Endothelial cell (in vitro differentiated cells): ENCODE results near the gene SCN2B. TPM values are rescaled to one million over a fixed set of nuclear protein-coding genes. Genes with fewer than 3 reads are reported as not detected.
A peak's percentile ranks its signal among the peaks of the same experiment; 100 is the strongest.

Experiments
- DNase-seq: peaks from one replicate; pipeline ENCODE4 v3.0.0; 2021; ENCODE audit warnings: low spot score
- H3K27ac Mint-ChIP-seq: one replicate; pipeline ENCODE4 v1.8.0; 2021; ENCODE audit warnings: mixed read lengths, inconsistent platforms; ENCODE audit not compliant: unreplicated experiment
- H3K27me3 Mint-ChIP-seq: one replicate; pipeline ENCODE4 v1.8.0; 2021; ENCODE audit warnings: mild to moderate bottlenecking, moderate library complexity, mixed read lengths, inconsistent platforms; ENCODE audit not compliant: unreplicated experiment
- H3K36me3 Mint-ChIP-seq: one replicate; pipeline ENCODE4 v1.8.0; 2021; ENCODE audit warnings: mild to moderate bottlenecking, low read depth, mixed read lengths, inconsistent platforms; ENCODE audit not compliant: unreplicated experiment
- H3K4me1 Mint-ChIP-seq: one replicate; pipeline ENCODE4 v1.8.0; 2021; ENCODE audit warnings: mild to moderate bottlenecking, mixed read lengths, inconsistent platforms; ENCODE audit not compliant: unreplicated experiment
- H3K4me3 Mint-ChIP-seq: one replicate; pipeline ENCODE4 v1.8.0; 2021; ENCODE audit warnings: mild to moderate bottlenecking, mixed read lengths, inconsistent platforms; ENCODE audit not compliant: unreplicated experiment
- H3K9me3 Mint-ChIP-seq: one replicate; pipeline ENCODE4 v1.8.0; 2021; ENCODE audit warnings: mixed read lengths, inconsistent platforms; ENCODE audit not compliant: unreplicated experiment
- CTCF ChIP-seq: fragments of 200-600 bp; sonication (generic); IDR thresholded peaks from one replicate; pipeline ENCODE4 v1.5.0; 2021; ENCODE audit warnings: antibody characterized with exemption; ENCODE audit not compliant: unreplicated experiment
- total RNA-seq: library from RNA; stranded (reverse); fragmentation: NEBNext Ultra II Directional; extraction: Animal tissue kit (Norgen Biotek cat#: 25700); gene quantifications from one replicate; pipeline ENCODE4 v1.2.1, GENCODE V29; 2021; ENCODE audit not compliant: unreplicated experiment

Gene SCN2B
- total RNA-seq, 1 donor from 2014 or later, result not detected

- Mint-ChIP-seq H3K4me3 (no peak overlapping the region), H3K27me3 (peaks cover 12% of the 10 kb centered on the region), H3K27ac (no peak overlapping the region), H3K4me1 (peaks cover 24% of the 10 kb centered on the region), H3K36me3 (no peaks in the 10 kb centered on the region), H3K9me3 (no peaks in the 10 kb centered on the region)
- DNase-seq, result no peak
- no peak for TF ChIP-seq CTCF
Measured at GRCh38 chr11:118155776-118156530, 20.5 kb downstream of the SCN2B start.

GRCh38 chr11:118154641-118155040 is 21.8 kb downstream of the SCN2B start:
- no peaks in the 10 kb centered on the region for H3K36me3 Mint-ChIP-seq
- no peak overlapping the region for H3K4me3 Mint-ChIP-seq
- DNase-seq, result no peak
- no peak overlapping the region for H3K27ac Mint-ChIP-seq
- no peak for TF ChIP-seq CTCF
- no peaks in the 10 kb centered on the region for H3K9me3 Mint-ChIP-seq
- H3K4me1 Mint-ChIP-seq, result peaks cover 24% of the 10 kb centered on the region
- peaks cover 12% of the 10 kb centered on the region for H3K27me3 Mint-ChIP-seq

- Mint-ChIP-seq H3K27ac (no peak overlapping the region), H3K27me3 (peaks cover 12% of the 10 kb centered on the region), H3K4me1 (peaks cover 24% of the 10 kb centered on the region), H3K36me3 (no peaks in the 10 kb centered on the region), H3K4me3 (peak overlapping the region; percentile 50), H3K9me3 (no peaks in the 10 kb centered on the region)
- no peak for TF ChIP-seq CTCF
- DNase-seq, result no peak
Measured at GRCh38 chr11:118153976-118154375, 22.5 kb downstream of the SCN2B start.

- no peak for TF ChIP-seq CTCF
- Mint-ChIP-seq H3K36me3 (no peaks in the 10 kb centered on the region), H3K9me3 (no peaks in the 10 kb centered on the region), H3K4me3 (peak overlapping the region; percentile 69), H3K27ac (no peak overlapping the region), H3K4me1 (peaks cover 20% of the 10 kb centered on the region), H3K27me3 (peaks cover 12% of the 10 kb centered on the region)
- DNase-seq, result no peak
Measured at GRCh38 chr11:118153516-118153915, 22.9 kb downstream of the SCN2B start.

- DNase-seq, result peak; percentile 62
- Mint-ChIP-seq H3K4me1 (peaks cover 17% of the 10 kb centered on the region), H3K4me3 (peak within 1 kb of the TSS; percentile 76), H3K9me3 (no peaks in the 10 kb centered on the region), H3K27me3 (peaks cover 12% of the 10 kb centered on the region), H3K36me3 (no peaks in the 10 kb centered on the region), H3K27ac (no peak within 1 kb of the TSS)
- no peak for TF ChIP-seq CTCF
Measured at GRCh38 chr11:118152552-118153471, 23.6 kb downstream of the SCN2B start, which contains the start of gene SCN4B. TSS of gene SCN4B (minus strand) at chr11:118152823. CDS start at chr11:118152673, 150 bp downstream.
